Measurements from ENCODE around the gene PIGH. TPM values are rescaled to one million over a fixed set of nuclear protein-coding genes. Genes with fewer than 3 reads are reported as not detected.
A peak's percentile ranks its signal among the peaks of the same experiment; 100 is the strongest.

Gene PIGH
- total RNA-seq, 4 donors from 2014 or later: 20.5 to 31.9 (median 27.7) TPM

- 20 to 31% methylated on average over 1 to 2 of the region's 2 CpGs for WGBS, 2 donors (ENCODE audit: low coverage in 1 of 2)
- Histone ChIP-seq H3K4me3 (no peak overlapping the region), H3K36me3 (no peaks in the 10 kb centered on the region), H3K9me3 (no peaks in the 10 kb centered on the region), H3K27me3 (no peaks in the 10 kb centered on the region), H3K27ac (peak overlapping the region; percentile 76 to 87 (median 81)), H3K4me1 (peaks cover 0 to 47% (median 0%) of the 10 kb centered on the region in 3 donors)
- no peak for ATAC-seq
- TF ChIP-seq EP300 (IDR thresholded peaks at IDR 0.05): no peak
- TF ChIP-seq, protein P1, sequence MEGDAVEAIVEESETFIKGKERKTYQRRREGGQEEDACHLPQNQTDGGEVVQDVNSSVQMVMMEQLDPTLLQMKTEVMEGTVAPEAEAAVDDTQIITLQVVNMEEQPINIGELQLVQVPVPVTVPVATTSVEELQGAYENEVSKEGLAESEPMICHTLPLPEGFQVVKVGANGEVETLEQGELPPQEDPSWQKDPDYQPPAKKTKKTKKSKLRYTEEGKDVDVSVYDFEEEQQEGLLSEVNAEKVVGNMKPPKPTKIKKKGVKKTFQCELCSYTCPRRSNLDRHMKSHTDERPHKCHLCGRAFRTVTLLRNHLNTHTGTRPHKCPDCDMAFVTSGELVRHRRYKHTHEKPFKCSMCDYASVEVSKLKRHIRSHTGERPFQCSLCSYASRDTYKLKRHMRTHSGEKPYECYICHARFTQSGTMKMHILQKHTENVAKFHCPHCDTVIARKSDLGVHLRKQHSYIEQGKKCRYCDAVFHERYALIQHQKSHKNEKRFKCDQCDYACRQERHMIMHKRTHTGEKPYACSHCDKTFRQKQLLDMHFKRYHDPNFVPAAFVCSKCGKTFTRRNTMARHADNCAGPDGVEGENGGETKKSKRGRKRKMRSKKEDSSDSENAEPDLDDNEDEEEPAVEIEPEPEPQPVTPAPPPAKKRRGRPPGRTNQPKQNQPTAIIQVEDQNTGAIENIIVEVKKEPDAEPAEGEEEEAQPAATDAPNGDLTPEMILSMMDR (IDR thresholded peaks at IDR 0.05): no peak
- no peak for TF ChIP-seq POLR2AphosphoS5 (IDR thresholded peaks at IDR 0.05)
- no peak for TF ChIP-seq POLR2A (IDR thresholded peaks at IDR 0.05)
Measured at GRCh38 chr14:67623114-67623513, 23.0 kb upstream of the PIGH start.

DNA sequence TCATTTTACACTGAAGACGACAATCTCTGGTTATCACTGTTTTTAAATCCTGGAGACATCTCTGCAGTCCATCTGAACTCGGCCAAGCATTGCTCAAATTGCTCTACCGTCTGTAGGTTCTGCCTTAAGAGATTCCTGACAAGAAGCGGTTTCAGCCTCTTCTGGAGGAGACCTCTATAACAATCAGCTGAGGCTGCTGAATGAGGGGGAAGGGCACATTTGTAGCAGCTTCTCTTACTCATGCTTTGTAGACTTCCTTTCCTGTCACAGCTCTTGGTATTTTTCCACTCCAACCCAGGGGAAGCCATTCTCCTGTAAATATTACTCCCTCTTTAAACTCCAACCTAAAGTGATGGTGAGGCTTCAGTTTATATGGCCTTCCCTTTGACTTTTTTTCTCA lies 22.6 kb upstream of the PIGH start:
- no peaks in the 10 kb centered on the region for H3K36me3 ChIP-seq
- no peaks in the 10 kb centered on the region for H3K9me3 ChIP-seq
- 6 to 9% methylated on average over 4 of the region's 4 CpGs for WGBS, 2 donors (ENCODE audit: low coverage in 1 of 2)
- ATAC-seq: peak; percentile 40
- peaks cover 0 to 47% (median 0%) of the 10 kb centered on the region in 3 donors for H3K4me1 ChIP-seq
- TF ChIP-seq POLR2AphosphoS5 (IDR thresholded peaks at IDR 0.05) (no peak), POLR2A (IDR thresholded peaks at IDR 0.05) (no peak), EP300 (IDR thresholded peaks at IDR 0.05) (no peak)
- TF ChIP-seq, protein P1 (IDR thresholded peaks at IDR 0.05): no peak
- no peaks in the 10 kb centered on the region for H3K27me3 ChIP-seq
- no peak overlapping the region for H3K4me3 ChIP-seq
- peak overlapping the region; percentile 76 to 87 (median 81) for H3K27ac ChIP-seq

DNA sequence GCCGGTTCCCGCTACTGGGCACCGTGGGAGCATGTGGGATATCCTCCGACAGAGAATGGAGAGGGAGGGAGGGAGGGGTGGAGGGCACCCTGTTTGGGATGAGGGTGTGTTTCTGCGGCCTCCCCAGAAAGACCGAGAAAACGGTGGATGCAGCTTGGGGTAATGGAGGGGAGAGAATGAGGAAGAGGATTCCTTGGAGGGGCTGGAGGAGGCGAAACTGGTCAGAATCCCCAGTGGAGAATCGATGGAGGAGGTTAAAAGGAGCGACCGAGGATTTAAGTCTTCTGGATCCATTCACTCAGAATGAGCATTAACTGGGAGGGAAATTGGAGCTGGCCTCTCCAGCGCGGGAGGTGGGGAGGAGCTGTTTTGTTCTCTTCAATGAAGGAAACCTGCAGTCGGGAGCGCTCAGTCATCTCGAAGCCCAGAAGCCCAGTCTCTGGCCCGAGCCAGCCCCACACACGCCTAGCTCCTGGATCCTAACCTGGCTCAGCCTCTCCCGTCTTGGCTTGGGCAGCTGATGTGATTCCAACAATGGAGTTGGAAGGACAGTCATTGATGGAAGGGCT lies 20.2 kb upstream of the PIGH start:
- Histone ChIP-seq H3K36me3 (no peaks in the 10 kb centered on the region), H3K4me1 (peaks cover 0 to 47% (median 0%) of the 10 kb centered on the region in 3 donors), H3K9me3 (no peaks in the 10 kb centered on the region), H3K27me3 (no peaks in the 10 kb centered on the region), H3K4me3 (peak overlapping the region; percentile 48 to 62), H3K27ac (peak overlapping the region; percentile 48 to 87 (median 81))
- TF ChIP-seq POLR2AphosphoS5 (IDR thresholded peaks at IDR 0.05): no peak
- TF ChIP-seq, protein P1 (IDR thresholded peaks at IDR 0.05): no peak
- no peak for TF ChIP-seq POLR2A (IDR thresholded peaks at IDR 0.05)
- ATAC-seq: no peak
- WGBS, 2 donors (ENCODE audit: low coverage in 1 of 2): 2 to 10% methylated on average over 13 to 19 of the region's 19 CpGs

GRCh38 chr14:67619446-67620216 lies 19.6 kb upstream of the PIGH start, which contains the start of gene ARG2:
Gene ARG2 (plus strand): TSS chr14:67619920. CDS start chr14:67619978, 58 bp downstream.
- Histone ChIP-seq H3K36me3 (no peaks in the 10 kb centered on the region), H3K4me1 (peaks cover 0 to 47% (median 0%) of the 10 kb centered on the region in 3 donors), H3K9me3 (no peaks in the 10 kb centered on the region), H3K4me3 (peak within 1 kb of the TSS; percentile 48 to 62), H3K27ac (peak within 1 kb of the TSS; percentile 48 to 87 (median 81)), H3K27me3 (no peaks in the 10 kb centered on the region)
- WGBS, 2 donors (ENCODE audit: low coverage in 1 of 2): 0% methylated on average over 4 of the region's 62 CpGs; no CpG with 5 or more reads in 1 of the 2 donors
- peak; percentile 95 for ATAC-seq
- TF ChIP-seq POLR2A (IDR thresholded peaks at IDR 0.05): peak; percentile 74 to 79
- TF ChIP-seq POLR2AphosphoS5 (IDR thresholded peaks at IDR 0.05): peak; percentile 63
- no peak for TF ChIP-seq EP300 (IDR thresholded peaks at IDR 0.05)
- TF ChIP-seq, protein P1 (IDR thresholded peaks at IDR 0.05): peak in 2 of 4 experiments; percentile 15 to 20
